GM18873 (cell line): ENCODE data around the gene PNKP.
A peak's percentile ranks its signal among the peaks of the same experiment; 100 is the strongest.

ENCODE experiments used
- ATAC-seq: cut with Tn5 transposase; IDR thresholded peaks from one replicate; pipeline ENCODE4 v1.9.1; 2021; ENCODE audit warnings: mild to moderate bottlenecking, moderate library complexity, moderate number of reproducible peaks; ENCODE audit not compliant: unreplicated experiment, low FRiP score

Gene PNKP

DNA sequence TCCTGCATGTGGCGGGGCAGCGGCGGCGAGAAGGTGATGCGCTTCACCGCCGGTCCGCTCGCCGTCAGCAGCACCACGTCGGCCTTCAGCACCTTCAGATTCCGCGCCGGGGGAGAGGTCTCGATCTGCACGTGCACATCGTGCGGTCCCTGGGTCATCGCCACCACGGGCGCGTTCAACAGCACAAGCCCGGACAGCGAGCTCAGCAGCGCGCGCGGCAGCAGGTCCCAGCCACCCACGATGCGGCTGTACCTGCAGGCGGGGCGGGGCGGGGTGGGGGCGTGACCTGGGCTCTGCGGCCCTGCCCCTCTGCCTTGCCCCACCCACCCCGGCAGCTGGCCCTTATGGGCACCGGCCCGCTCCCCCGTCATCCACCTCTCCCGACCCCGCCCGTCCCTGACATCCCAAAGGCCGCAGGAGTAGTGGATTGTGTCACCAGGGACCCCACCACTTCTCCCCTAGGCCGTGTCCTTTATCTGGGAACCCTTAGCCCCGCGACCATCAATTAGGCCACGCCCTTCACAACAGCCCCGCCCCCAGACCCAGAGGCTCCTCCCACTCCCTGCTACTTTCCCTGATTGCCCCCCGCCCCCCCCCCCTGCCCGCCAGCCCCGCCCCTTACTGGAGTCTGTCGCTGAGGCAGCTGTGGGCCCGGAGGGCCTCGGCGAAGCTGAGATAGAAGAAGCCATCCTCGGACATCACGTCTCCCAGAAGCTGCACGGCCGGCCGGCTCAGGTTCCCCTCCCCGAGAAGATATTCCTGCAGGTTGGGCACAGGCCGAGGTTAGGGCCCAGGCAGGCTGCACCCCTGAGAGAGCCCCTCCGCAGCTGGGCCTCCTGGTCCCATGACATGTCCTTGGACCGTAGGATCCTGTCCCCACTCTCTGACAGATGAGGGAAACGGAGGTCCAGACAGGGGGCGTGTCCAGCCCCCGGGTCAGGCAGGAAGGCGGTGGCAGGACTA lies 23.3 kb upstream of the PNKP start:
- ATAC-seq: no peak

GRCh38 chr19:49889687-49890348 lies 22.4 kb upstream of the PNKP start:
- no peak for ATAC-seq

- ATAC-seq: no peak
Observed at GRCh38 chr19:49889038-49889686, 21.8 kb upstream of the PNKP start.

GRCh38 chr19:49888510-49888824 lies 21.1 kb upstream of the PNKP start:
- no peak for ATAC-seq

- no peak for ATAC-seq
Observed at GRCh38 chr19:49887665-49888509, 20.5 kb upstream of the PNKP start.

DNA sequence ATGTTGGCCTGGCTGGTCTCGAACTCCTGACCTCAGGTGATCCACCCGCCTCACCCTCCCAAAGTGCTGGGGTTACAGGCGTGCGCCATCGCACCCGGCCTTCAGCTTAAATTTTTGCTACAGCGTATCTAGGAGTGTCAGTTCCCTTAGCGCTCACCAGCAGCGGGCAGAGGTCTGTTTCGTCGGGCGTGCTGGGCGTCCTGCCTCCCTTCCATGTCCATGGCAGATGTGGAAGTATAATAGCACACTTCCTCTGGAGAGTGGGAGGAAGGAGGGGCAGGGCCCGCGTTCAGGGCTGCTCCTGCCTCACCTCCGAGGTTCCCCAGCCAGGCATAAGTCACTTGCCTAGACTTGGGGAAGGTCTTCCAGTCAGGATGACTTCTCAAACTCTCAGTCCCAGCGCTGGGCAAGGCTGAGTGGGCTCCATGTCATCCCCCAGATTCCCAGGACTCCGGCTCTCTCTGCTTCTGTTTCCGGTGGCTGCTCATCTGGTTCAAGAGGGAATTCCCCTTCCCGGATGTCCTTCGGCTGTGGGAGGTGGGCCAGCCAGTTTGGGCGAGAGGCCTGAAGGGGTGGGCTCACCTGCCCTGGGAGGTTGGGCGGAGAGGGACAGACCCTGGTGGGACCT lies 19.8 kb upstream of the PNKP start:
- ATAC-seq: no peak

GRCh38 chr19:49884760-49885159 lies 17.4 kb upstream of the PNKP start:
- ATAC-seq: no peak

DNA sequence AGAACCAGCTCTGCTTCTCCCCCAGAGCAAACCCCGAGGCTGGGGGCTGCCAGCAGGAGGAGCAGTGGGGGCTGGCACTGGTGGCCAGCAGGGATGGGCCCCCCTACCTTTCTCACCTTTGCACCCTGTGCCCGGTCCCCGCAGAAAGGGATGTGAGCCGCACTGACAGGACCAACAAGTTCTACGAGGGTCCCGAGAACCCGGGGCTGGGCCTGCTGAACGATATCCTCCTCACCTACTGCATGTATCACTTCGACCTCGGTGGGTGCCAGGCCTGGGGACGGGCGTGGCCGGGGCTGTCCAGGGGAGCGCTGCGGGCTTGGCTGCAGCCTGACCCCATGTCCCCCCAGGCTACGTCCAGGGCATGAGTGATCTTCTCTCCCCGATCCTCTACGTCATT lies 16.7 kb upstream of the PNKP start:
- ATAC-seq: no peak

DNA sequence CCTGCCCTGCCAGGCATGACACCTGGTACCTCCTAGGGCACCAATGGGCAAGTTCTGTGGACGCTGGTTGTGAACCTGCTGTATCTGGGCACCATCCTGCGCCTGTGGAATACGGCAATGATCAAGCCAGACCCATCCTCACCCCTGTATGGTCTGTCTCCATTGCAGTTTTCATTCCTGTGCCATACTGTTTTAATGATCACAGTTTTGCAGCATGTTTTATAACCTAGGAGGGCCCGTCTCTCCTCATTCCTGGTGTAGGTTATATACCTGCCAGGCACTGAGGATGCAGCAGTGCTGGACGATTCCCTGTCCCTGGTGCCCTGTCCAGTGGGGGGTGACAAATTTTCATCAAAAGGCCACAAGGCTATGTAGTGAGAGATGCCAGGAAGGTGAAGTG lies 15.7 kb upstream of the PNKP start:
- no peak for ATAC-seq

DNA sequence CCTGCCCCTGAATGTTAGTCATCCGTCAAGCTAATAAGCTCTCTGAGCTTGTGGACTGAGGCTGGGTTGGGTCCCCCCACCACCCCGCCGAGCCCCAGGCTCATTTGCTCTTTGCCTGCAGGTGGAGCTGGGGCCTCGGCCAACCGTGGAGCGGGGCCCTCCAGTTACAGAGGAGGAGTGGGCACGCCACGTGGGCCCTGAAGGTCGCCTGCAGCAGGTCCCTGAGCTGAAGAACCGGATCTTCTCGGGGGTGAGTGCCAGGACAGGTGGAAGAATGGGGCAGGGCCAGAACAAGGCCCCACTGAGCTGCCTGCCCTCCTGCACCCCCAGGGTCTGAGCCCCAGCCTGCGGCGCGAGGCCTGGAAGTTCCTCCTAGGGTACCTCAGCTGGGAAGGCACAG lies 15.3 kb upstream of the PNKP start:
- ATAC-seq: no peak

DNA sequence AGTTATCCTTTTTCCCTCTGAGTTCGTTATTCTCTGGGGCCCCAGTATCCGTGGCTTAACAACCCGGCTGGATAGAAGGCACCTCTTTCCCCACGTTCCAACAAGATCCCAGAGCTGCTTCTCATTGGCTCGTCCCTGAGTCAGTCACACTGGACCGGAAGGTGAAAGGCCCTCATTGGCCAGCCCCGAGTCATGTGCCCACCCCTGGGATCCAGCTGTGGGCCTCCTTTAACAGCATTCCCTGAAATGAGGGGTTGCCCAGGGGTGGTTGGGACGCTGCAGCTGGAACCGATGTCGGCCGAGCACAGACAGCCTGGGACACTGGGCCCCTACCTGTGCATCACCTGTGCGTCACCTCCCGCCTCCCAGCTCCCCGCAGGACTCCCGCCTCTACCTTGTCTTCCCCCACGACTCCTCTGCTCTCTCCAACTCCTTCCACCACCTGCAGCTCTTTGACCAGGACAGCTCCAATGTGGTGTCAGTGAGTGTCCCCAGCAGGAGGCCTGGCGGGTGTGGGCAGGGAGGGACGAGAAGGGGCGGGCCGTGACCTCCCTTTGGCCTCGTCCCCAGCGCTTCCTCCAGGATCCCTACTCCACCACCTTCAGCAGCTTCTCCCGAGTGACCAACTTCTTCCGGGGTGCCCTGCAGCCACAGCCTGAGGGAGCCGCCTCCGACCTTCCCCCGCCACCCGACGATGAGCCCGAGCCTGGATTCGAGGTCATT lies 14.5 kb upstream of the PNKP start:
- no peak for ATAC-seq

- ATAC-seq: no peak
Observed at GRCh38 chr19:49881186-49881585, 13.8 kb upstream of the PNKP start.

DNA sequence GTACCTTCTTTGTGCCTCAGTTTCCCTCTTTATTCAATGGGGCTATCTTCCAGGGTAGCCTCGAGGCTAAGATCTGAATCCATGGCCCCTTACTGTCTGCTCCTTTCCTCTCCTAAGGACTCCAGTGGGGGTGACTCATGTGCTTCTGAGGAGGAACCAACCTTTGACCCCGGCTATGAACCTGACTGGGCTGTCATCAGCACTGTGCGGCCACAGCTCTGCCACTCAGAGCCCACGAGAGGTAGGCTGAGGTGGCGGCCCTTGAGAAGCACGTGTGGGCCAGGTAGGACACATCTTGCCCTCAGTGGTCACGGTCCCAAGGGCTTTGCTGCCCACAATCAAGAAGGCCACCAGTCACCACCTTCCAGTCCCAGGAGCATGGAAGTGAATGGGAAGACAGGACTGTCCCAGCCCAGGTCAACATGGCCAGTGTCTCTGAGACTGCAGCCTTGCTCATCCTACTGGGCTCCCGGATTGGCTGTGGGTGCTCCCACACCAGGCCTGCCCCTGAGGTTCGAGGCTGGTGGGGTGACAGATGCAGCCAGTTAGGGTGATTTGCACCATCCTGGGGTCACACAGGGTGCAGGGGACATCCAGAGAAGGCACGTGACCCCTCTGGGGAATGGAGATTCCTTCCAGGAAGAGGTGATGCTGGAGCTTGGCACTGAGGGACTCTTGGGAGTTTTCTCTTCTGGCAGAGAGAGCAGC lies 12.9 kb upstream of the PNKP start:
- ATAC-seq: no peak

DNA sequence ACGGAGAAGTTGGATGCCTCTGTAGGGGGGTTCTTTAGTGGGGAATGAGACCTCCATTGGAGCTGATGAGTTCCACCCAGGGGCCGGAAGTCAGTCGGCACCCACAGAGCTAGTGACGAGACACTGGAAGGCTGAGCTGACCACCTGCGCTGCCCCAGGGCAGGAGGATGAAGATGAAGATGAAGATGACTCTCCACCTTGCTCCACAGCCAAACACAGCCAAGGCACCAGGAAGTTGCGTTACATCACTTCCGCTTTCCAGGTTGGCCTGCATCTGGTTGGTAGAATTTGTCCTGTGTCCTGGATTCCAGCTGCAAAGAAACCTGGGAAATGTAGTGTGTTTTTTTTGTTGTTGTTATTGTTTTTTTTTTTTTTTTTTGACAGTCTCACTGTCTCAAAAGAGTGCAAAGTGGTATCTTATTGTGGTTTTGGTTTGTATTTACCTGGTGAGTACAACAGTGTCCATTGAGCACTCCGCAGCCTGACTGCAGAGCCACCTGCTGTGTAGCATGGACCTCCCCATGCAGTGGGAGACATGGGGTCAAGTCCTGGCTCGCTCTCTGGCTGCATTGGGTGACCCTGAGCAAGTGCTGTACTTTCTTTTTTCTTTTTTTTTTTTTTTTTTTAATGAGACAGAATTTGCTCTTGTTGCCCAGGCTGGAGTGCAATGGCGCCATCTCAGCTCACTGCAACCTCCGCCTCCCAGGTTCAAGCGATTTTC lies 12.0 kb upstream of the PNKP start:
- no peak for ATAC-seq

DNA sequence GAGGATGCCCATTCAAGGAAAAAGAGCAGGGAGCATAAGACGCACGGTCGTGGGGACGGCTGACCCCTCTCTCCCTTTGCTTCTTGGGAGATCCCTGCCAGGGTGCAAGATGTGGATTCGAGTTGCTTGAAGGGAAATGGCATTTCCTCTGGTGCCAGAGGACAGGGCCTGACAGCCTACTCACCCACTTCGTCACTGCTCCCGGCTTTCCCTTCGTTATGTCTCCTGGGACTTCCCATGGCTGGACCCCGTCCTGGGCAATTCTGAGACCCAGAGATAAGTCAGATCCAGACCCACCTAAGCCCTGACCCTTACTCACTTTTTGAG lies 11.3 kb upstream of the PNKP start:
- no peak for ATAC-seq

- ATAC-seq: peak; percentile 26
Observed at GRCh38 chr19:49877879-49878743, 10.7 kb upstream of the PNKP start.
